ENCODE data around the gene SDK1.
"Not testable (repeated sequence)": the region's sequence is repeated elsewhere in the genome, so short reads cannot be mapped to it uniquely, and the experiment has no call there.

The SDK1 gene

GRCh38 chr7:3927446-3928110, 626.5 kb downstream of the SDK1 start:
- DNase-seq (ENCODE audit: low read depth): no peak

GRCh38 chr7:3928727-3929515, 627.9 kb downstream of the SDK1 start:
- DNase-seq (ENCODE audit: low read depth): no peak

- no peak for DNase-seq (ENCODE audit: low read depth)
Observed at GRCh38 chr7:3931843-3932242, 630.8 kb downstream of the SDK1 start.

- no peak for DNase-seq (ENCODE audit: low read depth)
Observed at GRCh38 chr7:3937146-3937545, 636.1 kb downstream of the SDK1 start.

- no peak for DNase-seq (ENCODE audit: low read depth)
Observed at GRCh38 chr7:3937605-3938004, 636.6 kb downstream of the SDK1 start.

GRCh38 chr7:3941706-3942105, 640.7 kb downstream of the SDK1 start:
- DNase-seq (ENCODE audit: low read depth): not testable (repeated sequence)

- no peak for DNase-seq (ENCODE audit: low read depth)
Observed at GRCh38 chr7:3942276-3942675, 641.2 kb downstream of the SDK1 start.

GRCh38 chr7:3942816-3943745, 642.0 kb downstream of the SDK1 start:
- DNase-seq (ENCODE audit: low read depth): no peak

GRCh38 chr7:3943779-3944520, 642.9 kb downstream of the SDK1 start:
- no peak for DNase-seq (ENCODE audit: low read depth)

- DNase-seq (ENCODE audit: low read depth): no peak
Observed at GRCh38 chr7:3949242-3949640, 648.2 kb downstream of the SDK1 start.

- DNase-seq (ENCODE audit: low read depth): no peak
Observed at GRCh38 chr7:3950249-3950648, 649.2 kb downstream of the SDK1 start.

GRCh38 chr7:3951316-3952055, 650.4 kb downstream of the SDK1 start:
- DNase-seq (ENCODE audit: low read depth): no peak

GRCh38 chr7:3953133-3953532, 652.1 kb downstream of the SDK1 start:
- no peak for DNase-seq (ENCODE audit: low read depth)

- no peak for DNase-seq (ENCODE audit: low read depth)
Observed at GRCh38 chr7:3953946-3954345, 652.9 kb downstream of the SDK1 start.

GRCh38 chr7:3955026-3955425, 654.0 kb downstream of the SDK1 start:
- DNase-seq (ENCODE audit: low read depth): no peak

GRCh38 chr7:3955751-3956696, 655.0 kb downstream of the SDK1 start:
- DNase-seq (ENCODE audit: low read depth): no peak

- no peak for DNase-seq (ENCODE audit: low read depth)
Observed at GRCh38 chr7:3956949-3957348, 655.9 kb downstream of the SDK1 start.

GRCh38 chr7:3957472-3958108, 656.5 kb downstream of the SDK1 start:
- no peak for DNase-seq (ENCODE audit: low read depth)

GRCh38 chr7:3958109-3958483, 657.0 kb downstream of the SDK1 start:
- no peak for DNase-seq (ENCODE audit: low read depth)

GRCh38 chr7:3959364-3959763, 658.3 kb downstream of the SDK1 start:
- no peak for DNase-seq (ENCODE audit: low read depth)
